ENCODE data around the gene MMP15. TPM values are rescaled to one million over a fixed set of nuclear protein-coding genes. Genes with fewer than 3 reads are reported as not detected.

MMP15 gene
- total and polyA plus RNA-seq, 4 donors = 7.0 to 38.8 (median 21.4) TPM

- Histone ChIP-seq H3K27me3 (ENCODE audit: control insufficient read depth in 4 of 4, insufficient read depth in 4 of 4, low read length in 3 of 4) (no peaks in the 10 kb centered on the region), H3K27ac (ENCODE audit: low read depth in 1 of 2, low read length in 2 of 2) (no peak overlapping the region), H3K4me1 (ENCODE audit: control insufficient read depth in 4 of 4, insufficient read depth in 4 of 4, low read length in 3 of 4) (peaks cover 30 to 54% (median 45%) of the 10 kb centered on the region in 4 donors), H3K9me3 (ENCODE audit: control insufficient read depth in 4 of 4, low read length in 3 of 4) (no peaks in the 10 kb centered on the region), H3K4me3 (ENCODE audit: low read depth in 1 of 3, low read length in 3 of 3) (no peak overlapping the region), H3K36me3 (ENCODE audit: control insufficient read depth in 4 of 4, insufficient read depth in 3 of 4, low read depth in 1 of 4, low read length in 3 of 4) (peaks cover 1 to 19% (median 11%) of the 10 kb centered on the region in 4 donors), H3K9ac (ENCODE audit: low read depth in 1 of 2, low read length in 2 of 2) (no peak overlapping the region)
- no peak for DNase-seq (ENCODE audit: low spot score)
- TF ChIP-seq MAX (IDR thresholded peaks at IDR 0.05) (no peak), HNF4G (IDR thresholded peaks at IDR 0.05) (no peak), CTCF (IDR thresholded peaks at IDR 0.05; ENCODE audit: low read depth, low read length, missing input control) (no peak), FOXA1 (IDR thresholded peaks at IDR 0.05) (no peak), FOXA2 (IDR thresholded peaks at IDR 0.05) (no peak), SP1 (IDR thresholded peaks at IDR 0.05) (no peak)
- WGBS = 90% methylated on average over 11 of the region's 11 CpGs
Observed at GRCh38 chr16:58034774-58035173, 9.2 kb downstream of the MMP15 start.

GRCh38 chr16:58035356-58036170 lies 10.0 kb downstream of the MMP15 start:
- DNase-seq (ENCODE audit: low spot score) = no peak
- Histone ChIP-seq H3K4me3 (ENCODE audit: low read depth in 1 of 3, low read length in 3 of 3) (no peak overlapping the region), H3K27ac (ENCODE audit: low read depth in 1 of 2, low read length in 2 of 2) (no peak overlapping the region), H3K36me3 (ENCODE audit: control insufficient read depth in 4 of 4, insufficient read depth in 3 of 4, low read depth in 1 of 4, low read length in 3 of 4) (peaks cover 6 to 27% (median 18%) of the 10 kb centered on the region in 4 donors), H3K4me1 (ENCODE audit: control insufficient read depth in 4 of 4, insufficient read depth in 4 of 4, low read length in 3 of 4) (peaks cover 25 to 46% (median 37%) of the 10 kb centered on the region in 4 donors), H3K9ac (ENCODE audit: low read depth in 1 of 2, low read length in 2 of 2) (no peak overlapping the region), H3K27me3 (ENCODE audit: control insufficient read depth in 4 of 4, insufficient read depth in 4 of 4, low read length in 3 of 4) (no peaks in the 10 kb centered on the region), H3K9me3 (ENCODE audit: control insufficient read depth in 4 of 4, low read length in 3 of 4) (no peaks in the 10 kb centered on the region)
- WGBS = 90% methylated on average over 14 of the region's 14 CpGs
- TF ChIP-seq FOXA1 (IDR thresholded peaks at IDR 0.05) (no peak), EGR1 (IDR thresholded peaks at IDR 0.05; ENCODE audit: low read depth in 2 of 2) (no peak), ZBTB33 (IDR thresholded peaks at IDR 0.05) (no peak), CTCF (IDR thresholded peaks at IDR 0.05; ENCODE audit: low read depth, low read length, missing input control) (no peak), MAX (IDR thresholded peaks at IDR 0.05) (no peak), REST (IDR thresholded peaks at IDR 0.05) (no peak), GABPA (IDR thresholded peaks at IDR 0.05 in 1 of 2, conservative IDR thresholded peaks at IDR 0.05 in 1 of 2) (no peak), SP1 (IDR thresholded peaks at IDR 0.05) (no peak), TAF1 (conservative IDR thresholded peaks at IDR 0.05) (no peak), HNF4G (IDR thresholded peaks at IDR 0.05) (no peak), YY1 (IDR thresholded peaks at IDR 0.05) (no peak), JUND (IDR thresholded peaks at IDR 0.05) (no peak), HNF4A (conservative IDR thresholded peaks at IDR 0.05) (no peak), RAD21 (IDR thresholded peaks at IDR 0.05) (no peak)

All from liver (tissue), 9 donors.